Measurements from ENCODE around the gene PDE5A.

Gene PDE5A

DNA sequence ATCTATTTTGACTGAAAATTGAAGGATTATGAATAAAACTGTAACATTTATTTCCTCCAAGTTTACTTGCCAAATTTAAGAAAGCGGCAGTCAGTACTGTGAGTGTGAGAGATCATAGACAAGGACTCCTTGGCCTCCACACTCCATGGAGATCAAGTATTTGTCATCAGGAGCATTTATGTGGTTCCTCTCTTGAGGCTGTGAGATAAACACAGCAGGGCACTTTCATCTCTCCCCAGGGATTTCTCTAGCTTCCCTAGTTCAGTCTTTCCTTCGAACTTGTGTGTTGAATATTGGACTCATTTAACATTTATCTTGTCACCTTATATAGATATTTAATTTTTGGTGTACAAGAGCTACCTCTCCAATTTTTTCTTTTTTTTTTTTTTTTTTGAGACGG lies 40.8 kb downstream of the PDE5A start:
- DNase-seq (ENCODE audit: low read depth in 1 of 2, low spot score in 1 of 2), result no peak

DNA sequence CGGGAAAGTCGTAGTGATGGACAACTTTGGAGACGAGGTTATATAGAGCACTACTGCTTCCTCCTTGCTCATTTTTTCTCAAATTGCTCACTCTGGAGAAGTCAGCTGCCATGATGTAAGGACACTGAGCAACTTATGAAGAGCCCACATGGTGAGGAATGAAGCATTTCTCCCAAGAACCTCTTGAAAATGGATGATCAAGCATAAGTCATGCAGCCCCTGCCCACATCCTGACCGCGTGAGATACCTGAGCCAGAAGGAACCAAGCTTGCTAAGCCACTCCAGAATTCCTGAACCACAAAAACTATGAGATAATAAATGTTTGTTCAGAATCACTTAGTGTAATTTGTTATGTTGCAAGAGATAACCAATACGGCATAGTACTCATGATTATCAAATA lies 42.8 kb downstream of the PDE5A start:
- DNase-seq (ENCODE audit: low read depth in 1 of 2, low spot score in 1 of 2), result no peak

DNA sequence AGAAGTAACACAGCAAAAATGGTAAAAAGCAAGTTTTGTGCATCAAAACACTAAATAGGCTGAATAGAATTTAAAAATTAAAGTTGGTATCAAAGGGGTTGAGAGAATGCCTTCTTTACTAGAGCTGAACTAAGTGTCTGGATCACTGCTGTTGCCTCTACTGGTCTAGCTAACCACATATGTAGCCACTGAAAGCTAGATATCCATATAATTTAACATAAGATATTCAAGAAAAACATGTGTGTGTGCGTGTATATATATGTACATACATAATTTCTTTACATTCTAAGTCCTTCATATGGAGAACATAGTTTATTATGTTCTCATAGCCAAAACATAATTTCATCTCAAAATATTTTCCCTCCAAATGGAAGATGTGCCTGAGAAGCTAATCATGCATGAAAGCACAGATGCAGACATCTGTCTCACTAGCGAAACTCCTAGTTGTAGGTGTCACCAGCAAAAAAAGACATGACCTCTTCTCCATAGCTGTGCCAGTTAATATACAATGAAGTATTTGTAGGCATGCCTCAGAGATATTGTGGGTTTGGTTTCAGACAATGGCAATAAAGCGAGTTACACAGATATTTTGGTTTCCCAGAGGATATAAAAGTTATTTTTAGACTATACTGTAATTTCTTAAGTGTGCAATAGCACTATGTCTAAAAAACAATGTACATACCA lies 47.3 kb downstream of the PDE5A start:
- no peak for DNase-seq (ENCODE audit: low read depth in 1 of 2, low spot score in 1 of 2)

DNA sequence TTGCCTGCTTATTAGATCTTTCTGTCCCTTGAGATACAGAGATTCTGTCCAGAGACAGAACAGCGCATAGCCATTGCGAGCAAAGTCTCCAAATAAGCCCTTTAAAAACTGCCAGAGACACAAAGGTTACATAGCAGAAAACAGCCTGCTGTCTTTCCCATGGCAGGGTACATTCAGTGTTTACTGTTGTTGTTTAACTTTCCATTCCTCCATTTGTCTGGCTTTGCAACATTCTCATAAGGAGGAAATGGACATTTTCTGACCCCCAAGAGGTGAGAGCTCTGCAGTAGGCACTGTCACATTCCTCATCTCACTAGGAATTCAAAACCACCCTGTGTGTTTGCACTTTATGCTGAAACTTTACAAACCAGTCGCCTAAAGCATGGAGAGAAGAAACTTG lies 48.3 kb downstream of the PDE5A start:
- no peak for DNase-seq (ENCODE audit: low read depth in 1 of 2, low spot score in 1 of 2)

DNA sequence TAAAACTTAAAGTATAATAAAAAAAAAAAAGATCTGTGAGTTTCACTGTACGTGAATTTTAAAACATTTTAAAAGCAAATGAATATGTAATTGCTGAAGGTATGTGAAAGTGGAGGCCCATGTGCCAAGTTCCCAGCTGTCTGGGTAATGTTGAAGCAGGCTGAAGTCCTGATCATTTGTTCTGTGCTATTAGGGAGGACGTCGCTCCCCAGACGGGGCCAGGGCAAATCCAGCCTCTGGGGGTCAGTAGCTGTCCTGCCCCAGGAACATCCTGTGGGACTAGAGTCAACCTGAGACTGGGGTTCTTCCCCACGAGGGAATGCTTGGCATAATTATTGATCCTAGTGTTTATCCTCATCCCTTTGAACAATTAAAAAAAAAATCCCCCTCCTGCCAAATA lies 48.8 kb downstream of the PDE5A start:
- no peak for DNase-seq (ENCODE audit: low read depth in 1 of 2, low spot score in 1 of 2)

DNA sequence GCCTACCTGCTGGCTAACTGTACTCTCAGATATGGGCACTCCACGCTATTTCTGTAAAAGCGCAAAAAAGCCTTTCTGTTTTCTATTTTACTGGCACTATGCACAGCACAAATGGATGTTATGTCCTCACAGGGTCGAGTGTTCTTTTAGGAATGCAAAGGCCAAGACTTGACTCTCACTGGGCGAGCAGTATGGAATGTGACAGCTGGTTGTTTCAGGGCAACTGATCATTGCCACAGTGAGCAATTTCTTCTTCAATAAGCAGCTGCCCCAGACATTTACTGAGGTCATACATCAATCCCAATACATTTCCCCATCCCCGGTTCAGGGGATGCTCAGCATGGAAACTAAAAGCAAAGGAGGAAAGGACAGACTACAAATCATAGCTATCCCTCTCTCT lies 58.2 kb downstream of the PDE5A start:
- no peak for DNase-seq (ENCODE audit: low read depth in 1 of 2, low spot score in 1 of 2)

DNA sequence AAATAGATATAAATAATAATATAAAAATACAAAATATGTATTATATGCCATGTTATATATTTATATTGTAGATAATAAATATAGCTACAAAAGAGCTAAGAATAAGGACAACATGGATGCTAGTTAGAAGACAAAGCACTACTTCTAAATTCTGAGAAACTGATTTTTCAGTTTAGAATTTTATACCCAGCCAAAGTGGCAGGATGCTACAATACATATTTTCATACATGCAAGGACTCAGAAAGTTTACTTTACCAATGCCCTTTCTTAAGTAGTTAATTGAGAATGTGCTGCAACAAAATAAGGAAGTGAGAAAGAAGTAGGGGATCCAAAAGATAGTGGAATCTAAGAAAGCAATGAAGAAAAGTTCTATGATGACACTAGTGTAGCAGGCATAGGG lies 64.5 kb downstream of the PDE5A start:
- no peak for DNase-seq (ENCODE audit: low read depth in 1 of 2, low spot score in 1 of 2)

DNA sequence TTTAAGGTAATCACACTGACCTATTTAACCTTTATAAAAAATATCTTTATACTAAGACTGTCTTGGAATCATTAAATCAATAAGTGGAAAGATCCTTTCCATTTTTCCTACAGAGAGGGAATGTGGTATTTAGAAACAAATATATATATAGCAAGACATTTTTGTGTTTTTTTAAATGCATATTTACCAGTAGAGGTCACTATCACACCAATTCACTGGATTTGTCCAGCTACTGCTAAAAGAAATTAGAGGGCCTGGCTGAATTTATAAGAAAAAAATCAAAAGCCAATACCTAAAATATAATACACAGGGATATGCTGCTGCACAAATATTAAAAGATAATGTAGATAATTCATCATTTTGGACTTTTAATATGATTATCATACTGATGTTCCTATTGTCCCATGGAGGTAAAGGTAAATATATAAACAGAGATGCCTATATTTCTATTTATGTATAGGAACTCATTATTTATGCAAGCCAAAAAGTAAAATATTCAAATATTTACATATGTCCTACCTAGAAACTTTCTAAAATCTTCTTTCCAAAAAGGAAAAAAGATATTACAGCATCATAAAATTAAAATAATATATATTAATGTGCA lies 69.5 kb downstream of the PDE5A start:
- no peak for DNase-seq (ENCODE audit: low read depth in 1 of 2, low spot score in 1 of 2)

DNA sequence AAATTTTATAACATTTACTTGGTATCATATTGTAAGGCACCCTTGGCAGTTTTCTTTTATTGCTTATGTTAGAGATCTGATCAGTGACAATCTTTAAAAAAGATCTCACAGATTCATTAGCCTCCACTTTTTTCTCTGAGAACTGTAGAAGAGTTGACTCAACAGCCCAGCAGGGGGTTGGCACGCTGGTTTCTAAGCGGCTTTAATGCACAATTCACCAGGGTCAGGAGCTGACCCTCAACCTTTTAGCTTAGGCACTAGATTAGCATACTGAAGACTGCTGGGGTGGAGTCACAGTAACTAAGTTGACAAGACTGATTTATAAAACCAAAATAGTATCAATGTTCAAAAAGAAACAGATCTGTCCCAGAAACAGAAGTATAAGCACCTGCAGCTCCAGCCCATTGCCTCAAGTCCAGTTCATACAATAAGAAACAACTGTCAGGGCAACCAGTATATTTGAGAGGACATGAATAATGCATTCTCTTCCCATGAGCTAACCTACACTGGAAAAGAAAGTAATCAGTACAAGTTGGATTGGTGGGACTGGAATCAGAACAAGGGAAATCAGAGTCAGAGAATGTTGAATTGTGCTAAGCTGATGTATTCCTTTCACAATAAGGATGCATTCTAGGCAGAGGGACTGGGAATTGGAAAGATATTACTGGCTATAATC lies 77.6 kb downstream of the PDE5A start:
- no peak for DNase-seq (ENCODE audit: low read depth in 1 of 2, low spot score in 1 of 2)

DNA sequence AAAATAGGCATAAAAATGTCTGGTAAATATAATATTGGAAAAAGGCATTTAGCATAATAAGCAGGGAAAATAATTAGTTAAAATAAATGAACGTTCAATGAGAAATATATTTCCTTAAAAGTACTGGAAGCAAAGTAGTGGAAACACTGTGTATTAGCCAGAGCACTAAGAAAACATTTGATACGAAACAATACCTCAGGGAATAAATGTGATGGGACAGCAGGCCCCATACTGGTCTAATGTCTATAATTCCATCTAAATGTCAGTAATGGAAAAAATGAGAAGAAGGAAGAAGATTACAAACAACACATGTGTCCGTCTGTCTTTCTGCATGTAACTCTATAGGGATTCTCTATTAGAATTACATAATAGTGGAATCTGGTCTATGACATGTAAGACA lies 79.0 kb downstream of the PDE5A start:
- DNase-seq (ENCODE audit: low read depth in 1 of 2, low spot score in 1 of 2), result no peak

DNA sequence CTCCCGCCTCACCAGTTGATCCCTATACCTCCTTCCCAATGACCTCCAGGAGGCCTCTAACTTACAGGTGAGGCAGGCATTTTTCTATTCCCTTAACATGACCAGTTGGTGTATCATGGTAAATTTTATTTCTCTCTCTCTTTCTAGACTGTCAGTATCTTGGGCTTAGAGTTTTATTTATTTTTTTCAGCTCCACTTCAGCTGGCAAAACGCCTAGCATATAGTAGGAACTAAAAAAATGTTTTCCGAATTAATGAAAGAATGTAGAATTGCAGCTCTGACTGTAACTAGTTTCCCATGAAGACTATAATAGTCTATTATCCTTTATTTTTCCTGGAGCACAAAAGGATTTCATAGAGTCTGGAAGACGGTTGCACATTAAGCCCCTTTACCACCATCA lies 84.8 kb downstream of the PDE5A start:
- no peak for DNase-seq (ENCODE audit: low read depth in 1 of 2, low spot score in 1 of 2)

DNA sequence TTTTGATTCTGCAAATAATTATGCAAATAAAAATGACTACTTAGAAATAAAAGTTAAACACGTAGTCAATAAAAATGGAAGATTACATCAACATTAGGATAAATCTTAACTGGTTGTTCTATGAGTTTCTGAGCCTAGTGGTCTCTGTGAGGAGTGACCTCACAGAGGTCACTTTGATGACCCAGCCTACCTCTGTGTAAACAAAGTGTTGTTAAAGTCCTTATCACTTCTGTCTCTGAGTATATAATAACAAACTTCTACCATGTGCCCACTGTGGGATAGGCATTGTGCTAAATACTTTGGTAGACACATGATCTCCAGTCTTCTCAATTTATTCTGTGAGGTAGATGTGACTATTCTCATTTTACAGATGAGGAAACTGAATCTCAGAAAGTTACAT lies 85.4 kb downstream of the PDE5A start:
- no peak for DNase-seq (ENCODE audit: low read depth in 1 of 2, low spot score in 1 of 2)

DNA sequence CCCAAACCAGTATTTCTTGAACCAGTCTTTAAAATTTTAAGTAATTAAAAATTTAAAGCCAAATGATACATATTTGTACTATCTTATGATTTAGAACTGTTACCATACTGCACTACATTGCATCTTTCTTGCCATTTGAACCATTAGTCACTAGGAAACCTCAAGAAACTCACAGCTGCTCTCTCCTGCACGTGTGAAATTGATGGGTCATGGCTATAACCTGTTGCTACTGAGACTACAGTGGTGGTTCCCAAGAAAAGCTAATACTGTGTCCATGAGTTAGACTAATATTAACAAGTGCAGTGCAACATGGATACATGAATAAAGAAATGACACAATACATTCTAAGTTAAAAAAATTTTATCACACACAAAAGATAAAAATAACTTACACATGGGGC lies 88.4 kb downstream of the PDE5A start:
- DNase-seq (ENCODE audit: low read depth in 1 of 2, low spot score in 1 of 2), result no peak

DNA sequence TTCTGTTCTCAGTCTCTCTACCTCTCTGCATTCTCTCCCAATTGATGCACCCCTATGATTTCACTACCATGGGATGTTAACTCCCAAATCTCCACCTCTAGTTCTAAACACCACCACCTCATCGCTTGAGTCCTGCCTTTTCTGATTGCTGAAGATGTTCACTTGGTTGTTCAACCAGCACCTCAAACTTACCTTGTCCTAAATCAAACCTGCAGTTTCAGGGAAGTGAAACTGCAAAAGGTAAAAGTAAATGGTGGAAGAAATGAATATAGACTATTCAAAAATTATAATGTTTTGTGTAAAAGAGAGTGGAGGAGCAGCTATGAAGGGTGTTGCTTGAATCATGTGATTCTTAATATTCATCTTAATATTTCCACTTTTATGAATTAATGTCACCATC lies 91.0 kb downstream of the PDE5A start:
- no peak for DNase-seq (ENCODE audit: low read depth in 1 of 2, low spot score in 1 of 2)

DNA sequence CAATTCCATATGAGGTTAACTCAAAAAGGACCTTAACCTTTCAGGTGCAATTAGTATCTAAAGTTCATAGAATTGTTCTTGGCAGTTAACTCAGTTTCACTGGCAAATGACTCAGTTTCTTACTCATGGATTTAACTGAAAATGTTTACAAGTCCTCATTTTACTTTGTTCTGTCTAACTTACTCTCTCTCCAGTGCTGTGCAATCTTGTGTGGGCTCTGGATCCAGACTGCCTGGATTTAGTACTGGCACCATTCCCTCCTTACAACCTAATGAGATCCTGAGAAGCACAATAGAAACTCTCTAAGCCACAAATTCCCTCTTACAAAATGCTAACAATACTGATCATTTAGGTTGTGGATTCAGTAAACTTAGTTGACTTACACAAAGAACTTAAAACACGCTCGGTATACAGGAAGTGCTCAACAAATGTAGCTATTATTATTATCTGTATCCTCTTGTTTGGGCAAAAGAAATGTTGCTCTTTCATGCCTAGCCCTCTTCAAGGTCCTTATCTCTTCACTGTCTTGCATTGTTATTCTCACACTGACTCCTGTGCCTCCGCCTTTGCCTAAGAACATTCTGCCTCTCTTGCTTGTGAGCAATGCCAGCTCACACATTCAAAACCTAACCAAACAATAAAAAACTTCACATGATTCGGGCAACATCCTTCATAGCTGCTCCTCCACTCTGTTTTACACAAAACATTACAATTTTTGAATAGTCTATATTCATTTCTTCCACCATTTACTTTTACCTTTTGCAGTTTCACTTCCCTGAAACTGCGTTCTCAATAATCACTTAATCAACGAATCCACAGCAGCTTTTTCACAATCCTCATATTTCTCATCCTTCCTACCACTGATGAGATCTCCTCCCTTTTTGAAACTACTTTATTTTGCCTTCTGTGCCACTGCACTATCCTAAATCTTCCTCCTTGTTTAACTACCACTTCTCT lies 91.8 kb downstream of the PDE5A start:
- no peak for DNase-seq (ENCODE audit: low read depth in 1 of 2, low spot score in 1 of 2)

DNA sequence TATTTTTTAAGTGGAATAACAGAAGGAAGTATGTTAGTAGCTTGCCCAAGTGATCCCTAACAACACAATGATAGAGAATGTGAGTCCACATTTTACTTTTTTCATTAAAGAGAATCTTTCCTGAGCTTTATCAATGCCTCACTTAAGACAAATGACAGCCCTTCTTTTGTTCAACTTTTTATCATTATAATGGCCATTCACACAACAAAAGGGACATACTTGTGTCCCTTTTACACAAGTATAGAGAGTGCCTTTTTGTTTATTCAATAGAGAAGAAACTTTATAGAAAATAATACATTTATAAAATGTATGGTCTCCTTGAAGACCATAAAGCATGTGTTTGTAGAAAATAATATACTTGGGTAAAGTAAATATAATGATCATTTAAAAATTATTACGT lies 96.3 kb downstream of the PDE5A start:
- no peak for DNase-seq (ENCODE audit: low read depth in 1 of 2, low spot score in 1 of 2)

DNA sequence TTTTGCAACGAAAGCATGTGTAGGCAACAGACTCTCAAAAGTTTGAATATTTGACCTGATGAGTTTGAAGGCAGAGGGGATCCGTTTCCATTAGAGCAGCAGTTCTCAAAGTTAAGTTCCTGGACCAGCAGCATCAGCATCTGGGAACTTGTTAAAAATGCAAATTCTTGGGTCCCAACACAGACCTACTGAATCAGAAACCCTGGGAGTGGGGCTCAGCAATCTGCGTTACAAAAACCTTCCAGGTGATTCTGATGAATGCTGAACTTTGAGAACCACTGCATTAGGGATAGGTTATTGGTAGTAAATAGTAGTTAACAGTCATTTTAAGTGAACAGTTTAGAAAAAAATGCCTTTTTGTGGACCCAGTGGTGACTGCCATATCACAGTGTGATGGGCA lies 98.8 kb downstream of the PDE5A start:
- DNase-seq (ENCODE audit: low read depth in 1 of 2, low spot score in 1 of 2), result no peak

DNA sequence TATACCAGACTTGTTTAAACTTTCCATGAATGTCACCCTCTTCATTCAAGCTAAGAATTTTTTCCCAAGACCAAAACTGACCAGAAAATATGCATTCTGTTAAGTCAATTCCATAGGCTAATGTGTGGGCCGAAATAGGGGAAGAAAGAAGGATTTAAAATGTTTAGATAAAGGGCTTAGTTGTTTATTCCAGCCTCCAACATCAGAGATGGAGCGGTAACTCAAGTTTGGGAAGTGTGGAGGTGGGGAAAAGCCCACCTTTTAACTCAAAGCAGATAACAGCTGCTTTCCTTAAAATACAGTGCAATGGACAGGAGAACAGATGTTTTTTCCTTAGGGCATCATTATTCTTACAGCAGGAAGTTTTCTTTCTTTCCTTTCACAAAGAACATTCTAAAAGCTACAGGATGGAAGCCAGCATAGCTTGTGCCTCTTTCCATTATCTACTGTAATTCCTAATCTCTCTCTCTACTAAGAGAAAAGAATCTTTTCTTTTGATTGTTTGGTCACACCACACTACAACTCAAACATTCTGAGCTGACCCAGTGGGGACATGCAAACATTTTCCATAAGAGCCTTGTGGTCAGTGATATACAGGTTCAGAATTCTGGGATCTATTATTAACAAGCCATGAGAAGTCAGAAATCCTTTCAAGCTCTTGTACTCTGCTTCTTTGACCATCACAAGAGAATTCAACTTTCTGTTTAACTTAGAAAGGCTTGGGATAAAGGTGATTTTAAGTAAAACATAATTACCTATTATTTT lies 101.6 kb downstream of the PDE5A start:
- DNase-seq (ENCODE audit: low read depth in 1 of 2, low spot score in 1 of 2), result no peak

DNA sequence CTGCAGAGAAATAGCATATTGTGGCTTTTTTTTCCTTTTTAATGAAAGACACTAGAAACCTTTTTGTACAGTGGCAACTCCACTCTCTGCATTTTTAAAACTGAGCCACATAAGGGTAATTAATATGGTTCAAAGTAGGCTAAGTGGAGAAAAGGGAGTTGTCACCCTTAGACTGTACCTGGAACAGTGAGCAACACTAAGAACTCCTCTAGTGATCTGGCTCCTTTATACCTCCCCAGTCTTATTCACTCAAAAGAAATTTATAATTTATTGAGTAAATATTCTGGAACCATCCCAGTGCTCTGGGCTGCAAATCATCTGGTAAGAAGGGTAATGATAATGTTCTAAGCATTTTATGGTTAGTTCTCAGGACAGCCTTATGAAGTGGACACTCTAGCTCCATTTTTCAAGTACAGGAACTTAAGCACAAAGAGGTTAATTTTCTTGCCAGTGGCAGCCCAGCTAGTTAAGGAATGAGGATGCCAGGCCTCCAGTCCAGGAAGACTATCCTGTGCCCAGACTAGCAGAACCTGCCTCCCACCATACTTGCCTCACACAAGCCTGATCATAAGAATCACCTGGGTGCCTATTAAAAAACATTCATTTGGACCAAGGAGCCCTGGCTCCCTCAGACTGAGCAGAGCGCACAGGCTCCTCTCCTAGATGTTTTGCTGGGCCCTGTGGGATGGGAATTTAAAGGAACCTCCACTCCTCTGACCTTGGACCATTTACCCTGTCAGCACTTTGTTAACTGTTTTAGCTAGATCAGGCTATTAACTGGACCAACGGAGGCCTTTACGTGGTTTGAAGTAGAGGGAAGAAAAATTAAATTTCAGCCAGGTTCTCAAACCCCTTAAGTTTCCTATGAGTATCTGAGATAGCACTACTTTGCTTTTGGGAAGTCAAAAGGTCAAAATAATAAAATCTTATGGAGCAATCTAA lies 102.6 kb downstream of the PDE5A start:
- DNase-seq (ENCODE audit: low read depth in 1 of 2, low spot score in 1 of 2), result no peak

Measured in stimulated activated CD4-positive, alpha-beta T cell treated with anti-CD3 and anti-CD28 coated beads, Interleukin-15, amount 100 ng/mL, for 1 hour (primary cell).